Spleen (tissue), 7 donors: Measurements from ENCODE around the gene DPPA3.

Experiments
- POLR2AphosphoS5 ChIP-seq, 3 donors: sonication (generic); formaldehyde crosslinking; IDR thresholded peaks; one replicate each; pipeline ENCODE4 v1.5.1; 2017; ENCODE audit warnings: antibody characterized with exemption in 3 of 3
- TF ChIP-seq, protein P1 (sequence below), 11 experiments: fragments of 200-600 bp in 7 of 11; fragments of 450-650 bp in 4 of 11; sonication (generic) in 4 of 11; IDR thresholded peaks in 8 of 11; conservative IDR thresholded peaks in 3 of 11; 1 replicate in 7 of 11; 2 replicates in 4 of 11; pipeline versions ENCODE4 v1.4.0 to v1.8.0; 2016 to 2021; ENCODE audit warnings: antibody characterized with exemption in 11 of 11, inconsistent platforms in 4 of 11, mild to moderate bottlenecking in 1 of 11
- donor health status: DM: no; HTN: no; CAD: no; lungs with moderate emphysema.
- donor health status: DM: no; HTN: no; CAD: no.
- donor health status: DM: no; HTN: no; CAD: no.

DNA sequence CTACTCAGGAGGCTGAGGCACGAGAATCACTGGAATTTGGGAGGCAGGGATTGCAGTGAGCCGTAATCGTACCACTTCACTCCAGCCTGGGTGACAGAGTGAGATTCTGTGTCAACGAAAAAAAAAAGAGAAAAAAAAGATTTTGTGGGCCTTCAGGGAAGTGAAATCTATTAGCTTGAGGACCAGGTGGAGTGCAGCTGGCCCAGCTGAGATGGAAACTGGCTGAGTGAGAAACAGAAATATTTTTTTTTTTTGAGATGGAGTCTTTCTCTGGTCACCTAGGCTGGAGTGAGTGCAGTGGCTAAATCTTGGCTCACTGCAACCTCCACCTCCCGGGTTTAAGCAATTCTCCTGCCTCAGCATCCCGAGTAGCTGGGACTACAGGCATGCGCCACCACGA is 38.2 kb downstream of the DPPA3 start:
- TF ChIP-seq POLR2AphosphoS5 (IDR thresholded peaks at IDR 0.05): no peak
- TF ChIP-seq, protein P1, sequence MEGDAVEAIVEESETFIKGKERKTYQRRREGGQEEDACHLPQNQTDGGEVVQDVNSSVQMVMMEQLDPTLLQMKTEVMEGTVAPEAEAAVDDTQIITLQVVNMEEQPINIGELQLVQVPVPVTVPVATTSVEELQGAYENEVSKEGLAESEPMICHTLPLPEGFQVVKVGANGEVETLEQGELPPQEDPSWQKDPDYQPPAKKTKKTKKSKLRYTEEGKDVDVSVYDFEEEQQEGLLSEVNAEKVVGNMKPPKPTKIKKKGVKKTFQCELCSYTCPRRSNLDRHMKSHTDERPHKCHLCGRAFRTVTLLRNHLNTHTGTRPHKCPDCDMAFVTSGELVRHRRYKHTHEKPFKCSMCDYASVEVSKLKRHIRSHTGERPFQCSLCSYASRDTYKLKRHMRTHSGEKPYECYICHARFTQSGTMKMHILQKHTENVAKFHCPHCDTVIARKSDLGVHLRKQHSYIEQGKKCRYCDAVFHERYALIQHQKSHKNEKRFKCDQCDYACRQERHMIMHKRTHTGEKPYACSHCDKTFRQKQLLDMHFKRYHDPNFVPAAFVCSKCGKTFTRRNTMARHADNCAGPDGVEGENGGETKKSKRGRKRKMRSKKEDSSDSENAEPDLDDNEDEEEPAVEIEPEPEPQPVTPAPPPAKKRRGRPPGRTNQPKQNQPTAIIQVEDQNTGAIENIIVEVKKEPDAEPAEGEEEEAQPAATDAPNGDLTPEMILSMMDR (IDR thresholded peaks at IDR 0.05 in 8 of 11, conservative IDR thresholded peaks at IDR 0.05 in 3 of 11): no peak
